Keratinocyte (primary cell): ENCODE measurements around the gene IKZF5. TPM values are rescaled to one million over a fixed set of nuclear protein-coding genes. Genes with fewer than 3 reads are reported as not detected.

Experiments
- DNase-seq: peaks from one replicate; pipeline ENCODE4 v3.0.0-alpha.2; 2011; ENCODE audit warnings: low read depth, missing footprints, low spot score
- FAIRE-seq: peaks from 2 replicates; lab custom pipeline; 2011; peaks lifted over from hg19 to GRCh38; lab: Jason Lieb, UNC
- H2AFZ ChIP-seq: 2 replicates; pipeline ENCODE4 v1.6.0; 2012; ENCODE audit warnings: low read length, control low read depth, inconsistent platforms; ENCODE audit not compliant: control insufficient read depth
- H3K27ac ChIP-seq: 2 replicates; pipeline ENCODE4 v1.5.1; 2011; ENCODE audit warnings: low read length; ENCODE audit not compliant: control insufficient read depth, insufficient read depth
- H3K27me3 ChIP-seq: 3 replicates; pipeline ENCODE4 v1.6.0; 2011; ENCODE audit warnings: low read length; ENCODE audit not compliant: control insufficient read depth, insufficient read depth; ENCODE audit errors: extremely low read depth
- H3K36me3 ChIP-seq, 2 experiments: 2 replicates in 1 of 2; 3 replicates in 1 of 2; pipeline ENCODE4 v1.5.1; 2011; ENCODE audit warnings: low read length in 2 of 2, mild to moderate bottlenecking in 1 of 2; ENCODE audit not compliant: control insufficient read depth in 2 of 2, insufficient read depth in 2 of 2; ENCODE audit errors: extremely low read depth in 1 of 2
- H3K4me1 ChIP-seq: 3 replicates; pipeline ENCODE4 v1.5.1; 2011; ENCODE audit warnings: low read length; ENCODE audit not compliant: control insufficient read depth, insufficient read depth; ENCODE audit errors: extremely low read depth
- H3K4me2 ChIP-seq: 3 replicates; pipeline ENCODE4 v1.6.0; 2011; ENCODE audit warnings: low read depth, low read length; ENCODE audit not compliant: control insufficient read depth, insufficient read depth; ENCODE audit errors: extremely low read depth
- H3K4me3 ChIP-seq, 3 experiments: fragments of 200-600 bp in 1 of 3; sonication (generic) in 1 of 3; 2 replicates in 2 of 3; 3 replicates in 1 of 3; pipeline ENCODE4 v1.5.1; 2011 to 2016; ENCODE audit warnings: low read length in 3 of 3, mild to moderate bottlenecking in 3 of 3, control low read depth in 2 of 3, inconsistent platforms in 1 of 3, low read depth in 1 of 3, mixed read lengths in 1 of 3, mixed run types in 1 of 3, moderate library complexity in 1 of 3; ENCODE audit not compliant: control insufficient read depth in 2 of 3, insufficient read depth in 2 of 3; ENCODE audit errors: extremely low read depth in 1 of 3
- H3K79me2 ChIP-seq: 2 replicates; pipeline ENCODE4 v1.6.0; 2012; ENCODE audit warnings: low read length; ENCODE audit not compliant: control insufficient read depth, insufficient read depth
- H3K9ac ChIP-seq: 3 replicates; pipeline ENCODE4 v1.6.0; 2011; ENCODE audit warnings: low read length; ENCODE audit not compliant: control insufficient read depth, insufficient read depth; ENCODE audit errors: extremely low read depth
- H3K9me1 ChIP-seq: 3 replicates; pipeline ENCODE4 v1.6.0; 2011; ENCODE audit warnings: low read length; ENCODE audit not compliant: control insufficient read depth, insufficient read depth; ENCODE audit errors: extremely low read depth
- H3K9me3 ChIP-seq: 2 replicates; pipeline ENCODE4 v1.5.1; 2012; ENCODE audit warnings: low read depth, low read length; ENCODE audit not compliant: control insufficient read depth
- H4K20me1 ChIP-seq: 3 replicates; pipeline ENCODE4 v1.6.0; 2011; ENCODE audit warnings: low read length; ENCODE audit not compliant: control insufficient read depth, insufficient read depth; ENCODE audit errors: extremely low read depth
- CTCF ChIP-seq, 3 experiments: IDR thresholded peaks in 1 of 3; conservative IDR thresholded peaks in 1 of 3; optimal IDR thresholded peaks in 1 of 3; 2 replicates in 2 of 3; 3 replicates in 1 of 3; pipeline versions ENCODE3 to v1.5.1; 2011; ENCODE audit warnings: low read length in 3 of 3, mild to moderate bottlenecking in 3 of 3, moderate library complexity in 2 of 3, control low read depth in 1 of 3, inconsistent platforms in 1 of 3; ENCODE audit not compliant: insufficient read depth in 2 of 3; ENCODE audit errors: extremely low read depth in 1 of 3
- EZH2 ChIP-seq: IDR thresholded peaks from one replicate; pipeline ENCODE4 v1.6.1; 2012; ENCODE audit warnings: inconsistent platforms, mild to moderate bottlenecking, low read length, moderate library complexity
- dilution Hi-C: fragments of 300-500 bp; cut with MboI; formaldehyde crosslinking; loops from one replicate; pipeline ENCODE4 v1.7.0; 2020; ENCODE audit warnings: low sequenced_read_pairs; ENCODE audit not compliant: extremely low pct_ligation_motif_present
- polyA plus RNA-seq, 5 experiments: library from polyadenylated mRNA; depleted of rRNA in 3 of 5; stranded (reverse) in 3 of 5; stranded (forward) in 1 of 5; unstranded in 1 of 5; fragments of >200 nt; gene quantifications; 1 replicate in 1 of 5; 2 replicates in 3 of 5; 3 replicates in 1 of 5; pipeline versions ENCODE4 v1.2.1 to v1.2.3, GENCODE V29; 2011 to 2012; ENCODE audit warnings: missing spikeins in 2 of 5, low read depth in 1 of 5, low replicate concordance in 1 of 5

IKZF5 gene
- polyA plus RNA-seq, 1 donor (not counting 4 experiments of a cell fraction or from before 2014, with no cell fraction given): 6.5 TPM

- no peaks in the 10 kb centered on the region for H4K20me1 ChIP-seq
- no peaks in the 10 kb centered on the region for H3K36me3 ChIP-seq
- FAIRE-seq (no peak), DNase-seq (no peak)
- H3K27ac ChIP-seq: no peak overlapping the region
- no peaks in the 10 kb centered on the region for H3K9me1 ChIP-seq
- dilution Hi-C loops: no loop called here
- H2AFZ ChIP-seq: no peak overlapping the region
- H3K9ac ChIP-seq: no peak overlapping the region
- TF ChIP-seq CTCF (optimal IDR thresholded peaks at IDR 0.05 in 1 of 3, IDR thresholded peaks at IDR 0.05 in 1 of 3, conservative IDR thresholded peaks at IDR 0.05 in 1 of 3; ENCODE audit: extremely low read depth in 1 of 3, insufficient read depth in 2 of 3, low read length in 3 of 3) (no peak), EZH2 (no peak)
- no peaks in the 10 kb centered on the region for H3K4me1 ChIP-seq
- H3K9me3 ChIP-seq: no peaks in the 10 kb centered on the region
- H3K27me3 ChIP-seq: no peaks in the 10 kb centered on the region
- no peaks in the 10 kb centered on the region for H3K79me2 ChIP-seq
- H3K4me2 ChIP-seq: no peak overlapping the region
- H3K4me3 ChIP-seq: no peak overlapping the region
These were observed 22.5 kb upstream of the IKZF5 start for GRCh38 chr10:123031124-123031523.

- dilution Hi-C loops: no loop called here
- H3K79me2 ChIP-seq: no peaks in the 10 kb centered on the region
- H3K4me1 ChIP-seq: no peaks in the 10 kb centered on the region
- H3K27ac ChIP-seq: no peak overlapping the region
- no peaks in the 10 kb centered on the region for H3K9me3 ChIP-seq
- no peak overlapping the region for H3K9ac ChIP-seq
- H3K36me3 ChIP-seq: no peaks in the 10 kb centered on the region
- no peak overlapping the region for H3K4me3 ChIP-seq
- FAIRE-seq (no peak), DNase-seq (no peak)
- H3K4me2 ChIP-seq: no peak overlapping the region
- no peaks in the 10 kb centered on the region for H3K9me1 ChIP-seq
- no peak overlapping the region for H2AFZ ChIP-seq
- H4K20me1 ChIP-seq: no peaks in the 10 kb centered on the region
- no peaks in the 10 kb centered on the region for H3K27me3 ChIP-seq
- no peak for TF ChIP-seq CTCF (optimal IDR thresholded peaks at IDR 0.05 in 1 of 3, IDR thresholded peaks at IDR 0.05 in 1 of 3, conservative IDR thresholded peaks at IDR 0.05 in 1 of 3; ENCODE audit: extremely low read depth in 1 of 3, insufficient read depth in 2 of 3, low read length in 3 of 3)
- TF ChIP-seq EZH2: no peak
These were observed 19.3 kb upstream of the IKZF5 start for GRCh38 chr10:123027861-123028260.
